Keratinocyte (primary cell): ENCODE data around the gene ABI3. TPM values are rescaled to one million over a fixed set of nuclear protein-coding genes. Genes with fewer than 3 reads are reported as not detected.

Source experiments
- DNase-seq: peaks from one replicate; pipeline ENCODE4 v3.0.0-alpha.2; 2011; ENCODE audit warnings: low read depth, missing footprints, low spot score
- FAIRE-seq: peaks from 2 replicates; lab custom pipeline; 2011; peaks lifted over from hg19 to GRCh38; lab: Jason Lieb, UNC
- H2AFZ ChIP-seq: 2 replicates; pipeline ENCODE4 v1.6.0; 2012; ENCODE audit warnings: low read length, control low read depth, inconsistent platforms; ENCODE audit not compliant: control insufficient read depth
- H3K27ac ChIP-seq: 2 replicates; pipeline ENCODE4 v1.5.1; 2011; ENCODE audit warnings: low read length; ENCODE audit not compliant: control insufficient read depth, insufficient read depth
- H3K27me3 ChIP-seq: 3 replicates; pipeline ENCODE4 v1.6.0; 2011; ENCODE audit warnings: low read length; ENCODE audit not compliant: control insufficient read depth, insufficient read depth; ENCODE audit errors: extremely low read depth
- H3K36me3 ChIP-seq, 2 experiments: 2 replicates in 1 of 2; 3 replicates in 1 of 2; pipeline ENCODE4 v1.5.1; 2011; ENCODE audit warnings: low read length in 2 of 2, mild to moderate bottlenecking in 1 of 2; ENCODE audit not compliant: control insufficient read depth in 2 of 2, insufficient read depth in 2 of 2; ENCODE audit errors: extremely low read depth in 1 of 2
- H3K4me1 ChIP-seq: 3 replicates; pipeline ENCODE4 v1.5.1; 2011; ENCODE audit warnings: low read length; ENCODE audit not compliant: control insufficient read depth, insufficient read depth; ENCODE audit errors: extremely low read depth
- H3K4me2 ChIP-seq: 3 replicates; pipeline ENCODE4 v1.6.0; 2011; ENCODE audit warnings: low read depth, low read length; ENCODE audit not compliant: control insufficient read depth, insufficient read depth; ENCODE audit errors: extremely low read depth
- H3K4me3 ChIP-seq, 3 experiments: fragments of 200-600 bp in 1 of 3; sonication (generic) in 1 of 3; 2 replicates in 2 of 3; 3 replicates in 1 of 3; pipeline ENCODE4 v1.5.1; 2011 to 2016; ENCODE audit warnings: low read length in 3 of 3, mild to moderate bottlenecking in 3 of 3, control low read depth in 2 of 3, inconsistent platforms in 1 of 3, low read depth in 1 of 3, mixed read lengths in 1 of 3, mixed run types in 1 of 3, moderate library complexity in 1 of 3; ENCODE audit not compliant: control insufficient read depth in 2 of 3, insufficient read depth in 2 of 3; ENCODE audit errors: extremely low read depth in 1 of 3
- H3K79me2 ChIP-seq: 2 replicates; pipeline ENCODE4 v1.6.0; 2012; ENCODE audit warnings: low read length; ENCODE audit not compliant: control insufficient read depth, insufficient read depth
- H3K9ac ChIP-seq: 3 replicates; pipeline ENCODE4 v1.6.0; 2011; ENCODE audit warnings: low read length; ENCODE audit not compliant: control insufficient read depth, insufficient read depth; ENCODE audit errors: extremely low read depth
- H3K9me1 ChIP-seq: 3 replicates; pipeline ENCODE4 v1.6.0; 2011; ENCODE audit warnings: low read length; ENCODE audit not compliant: control insufficient read depth, insufficient read depth; ENCODE audit errors: extremely low read depth
- H3K9me3 ChIP-seq: 2 replicates; pipeline ENCODE4 v1.5.1; 2012; ENCODE audit warnings: low read depth, low read length; ENCODE audit not compliant: control insufficient read depth
- H4K20me1 ChIP-seq: 3 replicates; pipeline ENCODE4 v1.6.0; 2011; ENCODE audit warnings: low read length; ENCODE audit not compliant: control insufficient read depth, insufficient read depth; ENCODE audit errors: extremely low read depth
- EZH2 ChIP-seq: IDR thresholded peaks from one replicate; pipeline ENCODE4 v1.6.1; 2012; ENCODE audit warnings: inconsistent platforms, mild to moderate bottlenecking, low read length, moderate library complexity
- dilution Hi-C: fragments of 300-500 bp; cut with MboI; formaldehyde crosslinking; loops from one replicate; pipeline ENCODE4 v1.7.0; 2020; ENCODE audit warnings: low sequenced_read_pairs; ENCODE audit not compliant: extremely low pct_ligation_motif_present
- polyA plus RNA-seq, 5 experiments: library from polyadenylated mRNA; depleted of rRNA in 3 of 5; stranded (reverse) in 3 of 5; stranded (forward) in 1 of 5; unstranded in 1 of 5; fragments of >200 nt; gene quantifications; 1 replicate in 1 of 5; 2 replicates in 3 of 5; 3 replicates in 1 of 5; pipeline versions ENCODE4 v1.2.1 to v1.2.3, GENCODE V29; 2011 to 2012; ENCODE audit warnings: missing spikeins in 2 of 5, low read depth in 1 of 5, low replicate concordance in 1 of 5
- TF ChIP-seq, protein P1 (sequence below), 3 experiments: IDR thresholded peaks in 1 of 3; conservative IDR thresholded peaks in 1 of 3; optimal IDR thresholded peaks in 1 of 3; 2 replicates in 2 of 3; 3 replicates in 1 of 3; pipeline versions ENCODE3 to v1.5.1; 2011; ENCODE audit warnings: low read length in 3 of 3, mild to moderate bottlenecking in 3 of 3, moderate library complexity in 2 of 3, control low read depth in 1 of 3, inconsistent platforms in 1 of 3; ENCODE audit not compliant: insufficient read depth in 2 of 3; ENCODE audit errors: extremely low read depth in 1 of 3

The ABI3 gene
- polyA plus RNA-seq, 1 donor (not counting 4 experiments of a cell fraction or from before 2014, with no cell fraction given) = not detected

DNA sequence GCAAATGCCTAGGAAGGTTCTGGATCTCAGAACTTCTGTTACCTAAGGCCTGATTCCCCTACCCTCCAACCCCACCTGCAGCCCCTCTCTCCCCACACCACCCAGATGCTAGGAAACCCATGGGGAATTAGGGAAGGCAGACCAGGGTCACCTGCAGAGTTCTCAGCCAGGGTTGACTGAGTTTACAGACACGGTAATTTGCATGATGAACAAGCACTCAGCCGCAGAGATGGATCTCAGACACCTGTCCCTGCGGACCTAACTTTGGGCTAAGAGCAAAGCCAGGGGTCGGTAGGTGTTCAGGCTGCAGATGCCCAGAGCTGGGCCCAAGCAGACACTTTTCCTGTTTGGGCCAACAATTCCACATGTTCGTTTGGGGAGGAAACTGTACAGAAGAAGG, 2.9 kb downstream of the ABI3 start:
- Histone ChIP-seq H3K4me1 (peaks cover 3% of the 10 kb centered on the region), H3K4me2 (no peak overlapping the region), H3K36me3 (no peaks in the 10 kb centered on the region), H3K27ac (no peak overlapping the region), H3K79me2 (no peaks in the 10 kb centered on the region), H3K9me3 (no peaks in the 10 kb centered on the region), H2AFZ (no peak overlapping the region), H3K9me1 (no peaks in the 10 kb centered on the region), H3K4me3 (no peak overlapping the region), H3K27me3 (peaks cover 11% of the 10 kb centered on the region), H3K9ac (no peak overlapping the region), H4K20me1 (no peaks in the 10 kb centered on the region)
- TF ChIP-seq, protein P1, sequence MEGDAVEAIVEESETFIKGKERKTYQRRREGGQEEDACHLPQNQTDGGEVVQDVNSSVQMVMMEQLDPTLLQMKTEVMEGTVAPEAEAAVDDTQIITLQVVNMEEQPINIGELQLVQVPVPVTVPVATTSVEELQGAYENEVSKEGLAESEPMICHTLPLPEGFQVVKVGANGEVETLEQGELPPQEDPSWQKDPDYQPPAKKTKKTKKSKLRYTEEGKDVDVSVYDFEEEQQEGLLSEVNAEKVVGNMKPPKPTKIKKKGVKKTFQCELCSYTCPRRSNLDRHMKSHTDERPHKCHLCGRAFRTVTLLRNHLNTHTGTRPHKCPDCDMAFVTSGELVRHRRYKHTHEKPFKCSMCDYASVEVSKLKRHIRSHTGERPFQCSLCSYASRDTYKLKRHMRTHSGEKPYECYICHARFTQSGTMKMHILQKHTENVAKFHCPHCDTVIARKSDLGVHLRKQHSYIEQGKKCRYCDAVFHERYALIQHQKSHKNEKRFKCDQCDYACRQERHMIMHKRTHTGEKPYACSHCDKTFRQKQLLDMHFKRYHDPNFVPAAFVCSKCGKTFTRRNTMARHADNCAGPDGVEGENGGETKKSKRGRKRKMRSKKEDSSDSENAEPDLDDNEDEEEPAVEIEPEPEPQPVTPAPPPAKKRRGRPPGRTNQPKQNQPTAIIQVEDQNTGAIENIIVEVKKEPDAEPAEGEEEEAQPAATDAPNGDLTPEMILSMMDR (optimal IDR thresholded peaks at IDR 0.05 in 1 of 3, IDR thresholded peaks at IDR 0.05 in 1 of 3, conservative IDR thresholded peaks at IDR 0.05 in 1 of 3; ENCODE audit: extremely low read depth in 1 of 3, insufficient read depth in 2 of 3, low read length in 3 of 3) = no peak
- no peak for TF ChIP-seq EZH2
- FAIRE-seq (no peak), DNase-seq (no peak)
- dilution Hi-C loops = no loop called here

DNA sequence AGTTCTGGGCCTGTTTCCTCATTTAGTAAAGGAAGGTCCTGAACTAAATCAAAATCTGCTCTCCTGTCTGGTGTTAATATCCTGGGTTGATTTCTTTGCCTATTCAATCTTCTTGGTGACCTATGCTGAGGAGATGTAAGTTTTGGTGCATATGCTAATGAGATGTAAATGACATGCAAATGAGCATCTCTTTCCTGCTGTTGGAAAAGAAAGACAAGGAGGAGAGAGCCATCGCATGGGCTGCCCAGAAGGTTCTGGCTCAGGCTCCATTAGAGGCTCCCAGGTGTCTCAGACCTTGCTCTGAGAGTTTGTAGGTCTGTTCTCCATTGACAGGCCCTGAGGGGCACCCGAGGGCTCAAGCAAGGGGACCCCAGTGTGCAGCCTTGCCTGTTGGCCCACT, 3.3 kb downstream of the ABI3 start:
- FAIRE-seq = no peak
- peaks cover 12% of the 10 kb centered on the region for H3K27me3 ChIP-seq
- H3K9me1 ChIP-seq = no peaks in the 10 kb centered on the region
- no peak overlapping the region for H2AFZ ChIP-seq
- no peak for DNase-seq
- H3K4me3 ChIP-seq = no peak overlapping the region
- no peak for TF ChIP-seq EZH2
- TF ChIP-seq, protein P1 (optimal IDR thresholded peaks at IDR 0.05 in 1 of 3, IDR thresholded peaks at IDR 0.05 in 1 of 3, conservative IDR thresholded peaks at IDR 0.05 in 1 of 3; ENCODE audit: extremely low read depth in 1 of 3, insufficient read depth in 2 of 3, low read length in 3 of 3) = no peak
- H3K4me2 ChIP-seq = no peak overlapping the region
- H3K36me3 ChIP-seq = no peaks in the 10 kb centered on the region
- H3K9ac ChIP-seq = no peak overlapping the region
- H4K20me1 ChIP-seq = no peaks in the 10 kb centered on the region
- H3K9me3 ChIP-seq = no peaks in the 10 kb centered on the region
- H3K27ac ChIP-seq = no peak overlapping the region
- H3K79me2 ChIP-seq = no peaks in the 10 kb centered on the region
- H3K4me1 ChIP-seq = peaks cover 3% of the 10 kb centered on the region
- dilution Hi-C loops = no loop called here
